GM11168 (cell line): ENCODE data around the gene GNG3.

Experiments
- in situ Hi-C: fragments of 300-500 bp; cut with MboI; formaldehyde crosslinking; loops from one replicate; pipeline ENCODE4 v1.12.0; 2022; ENCODE audit warnings: low sequenced_read_pairs; ENCODE audit not compliant: unreplicated experiment

Gene GNG3

GRCh38 chr11:62753736-62754603 is 46.5 kb downstream of the GNG3 start, which contains the start of gene ZBTB3:
TSS of gene ZBTB3 (minus strand) at chr11:62754160. CDS start at chr11:62753664, 496 bp downstream.
- in situ Hi-C loops = no loop called here

GRCh38 chr11:62755086-62755615 is 47.7 kb downstream of the GNG3 start:
- in situ Hi-C loops = no loop called here

GRCh38 chr11:62757846-62758788 is 50.6 kb downstream of the GNG3 start:
- in situ Hi-C loops = no loop called here
